D721Med (cell line): ENCODE results near the gene IL6ST.
"Not testable (repeated sequence)": the region's sequence is repeated elsewhere in the genome, so short reads cannot be mapped to it uniquely, and the experiment has no call there.

Source experiments
- DNase-seq: peaks from one replicate; pipeline ENCODE4 v3.0.0; 2011; ENCODE audit warnings: low spot score; ENCODE audit not compliant: insufficient read length
- FAIRE-seq: peaks from 2 replicates; lab custom pipeline; 2011; peaks lifted over from hg19 to GRCh38; lab: Jason Lieb, UNC
- TF ChIP-seq, protein P1 (sequence below): IDR thresholded peaks from 2 replicates; pipeline ENCODE4 v1.5.1; 2012; ENCODE audit warnings: mild to moderate bottlenecking, control low read depth; ENCODE audit not compliant: insufficient read depth; ENCODE audit errors: missing control alignments

IL6ST gene

DNA sequence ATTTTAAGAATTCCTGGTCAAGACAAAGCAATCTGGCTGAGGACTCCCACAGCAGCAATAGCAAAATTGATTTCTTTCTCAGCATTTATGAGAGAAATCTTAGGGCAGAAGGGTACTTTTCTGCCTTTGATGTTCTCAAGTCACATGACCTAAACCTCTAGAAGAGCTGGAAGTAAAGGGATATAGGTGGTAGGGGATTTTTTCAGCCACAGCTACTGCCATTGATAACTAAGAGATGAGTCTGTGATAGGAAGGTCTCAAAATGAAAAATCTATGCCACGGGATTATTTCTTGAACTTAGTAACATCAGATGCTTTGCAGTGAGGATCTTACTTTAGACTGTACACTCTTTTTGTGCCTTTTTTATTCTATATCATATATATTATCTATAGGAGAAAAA, 35.6 kb downstream of the IL6ST start:
- DNase-seq, result no peak
- TF ChIP-seq, protein P1, sequence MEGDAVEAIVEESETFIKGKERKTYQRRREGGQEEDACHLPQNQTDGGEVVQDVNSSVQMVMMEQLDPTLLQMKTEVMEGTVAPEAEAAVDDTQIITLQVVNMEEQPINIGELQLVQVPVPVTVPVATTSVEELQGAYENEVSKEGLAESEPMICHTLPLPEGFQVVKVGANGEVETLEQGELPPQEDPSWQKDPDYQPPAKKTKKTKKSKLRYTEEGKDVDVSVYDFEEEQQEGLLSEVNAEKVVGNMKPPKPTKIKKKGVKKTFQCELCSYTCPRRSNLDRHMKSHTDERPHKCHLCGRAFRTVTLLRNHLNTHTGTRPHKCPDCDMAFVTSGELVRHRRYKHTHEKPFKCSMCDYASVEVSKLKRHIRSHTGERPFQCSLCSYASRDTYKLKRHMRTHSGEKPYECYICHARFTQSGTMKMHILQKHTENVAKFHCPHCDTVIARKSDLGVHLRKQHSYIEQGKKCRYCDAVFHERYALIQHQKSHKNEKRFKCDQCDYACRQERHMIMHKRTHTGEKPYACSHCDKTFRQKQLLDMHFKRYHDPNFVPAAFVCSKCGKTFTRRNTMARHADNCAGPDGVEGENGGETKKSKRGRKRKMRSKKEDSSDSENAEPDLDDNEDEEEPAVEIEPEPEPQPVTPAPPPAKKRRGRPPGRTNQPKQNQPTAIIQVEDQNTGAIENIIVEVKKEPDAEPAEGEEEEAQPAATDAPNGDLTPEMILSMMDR, result no peak
- FAIRE-seq, result no peak

DNA sequence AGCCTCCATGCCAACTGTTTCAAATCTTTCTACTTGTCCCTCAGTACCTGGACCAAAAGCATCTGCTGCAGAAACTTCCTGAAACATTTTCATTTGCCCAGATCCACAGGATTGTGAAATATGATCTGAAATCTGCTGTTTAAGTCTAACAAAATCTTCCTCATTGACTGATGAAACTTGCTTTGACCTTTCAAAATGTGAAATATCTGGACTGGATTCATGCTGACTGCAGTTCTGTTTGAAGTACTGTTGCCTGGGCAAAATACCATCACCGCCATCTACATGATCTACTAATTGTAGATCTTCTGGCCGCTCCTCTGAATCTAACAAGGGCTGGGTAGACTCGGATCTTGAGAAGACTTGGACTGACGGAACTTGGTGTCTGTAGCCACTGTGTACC, 53.6 kb downstream of the IL6ST start:
- DNase-seq, FAIRE-seq: not testable (repeated sequence)

DNA sequence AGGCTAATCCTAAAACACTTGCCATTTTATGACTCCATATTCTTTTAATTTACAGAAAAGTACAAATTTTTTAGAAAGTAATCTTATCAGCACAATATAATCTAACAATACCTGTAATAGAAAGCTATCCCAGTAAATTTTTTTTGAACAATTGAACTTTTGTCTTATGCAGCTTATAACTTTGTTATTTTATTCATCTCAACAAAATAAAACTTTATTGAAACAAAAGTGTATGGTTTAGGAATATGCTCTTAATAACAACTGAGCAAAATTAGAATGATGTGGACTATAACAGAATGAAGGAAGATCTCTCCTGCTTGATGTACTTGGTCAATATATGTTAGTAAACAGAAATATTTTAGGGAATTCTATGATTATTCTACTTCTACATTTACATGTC, 57.2 kb downstream of the IL6ST start:
- FAIRE-seq, result not testable (repeated sequence)

DNA sequence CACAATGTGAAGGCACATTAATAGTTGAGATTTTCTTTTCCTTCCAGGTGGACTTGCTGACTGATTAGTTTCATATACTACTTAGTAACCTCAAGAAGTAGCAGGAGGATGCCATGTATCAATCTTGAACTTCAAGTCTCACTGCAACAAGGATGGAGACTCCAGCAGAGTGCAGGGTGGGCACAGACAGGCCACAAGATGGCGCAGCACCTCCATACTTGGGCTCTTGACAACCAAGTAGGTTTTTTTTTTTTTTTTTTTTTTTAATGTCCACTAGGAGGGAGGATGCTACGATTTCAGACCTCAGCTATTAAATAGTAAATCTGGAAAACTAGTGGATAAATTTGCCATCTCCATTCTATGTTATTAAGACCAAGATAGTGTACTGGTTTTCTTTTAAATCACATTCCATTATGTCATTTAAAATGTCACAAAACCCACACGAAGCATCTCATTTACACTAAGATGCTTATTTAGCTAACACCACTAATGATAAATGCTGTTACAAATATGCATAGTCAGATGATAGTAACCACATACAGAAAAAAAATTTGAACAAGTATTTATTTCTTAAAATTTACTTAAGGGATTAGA, 58.6 kb downstream of the IL6ST start:
- FAIRE-seq, result peak; percentile 16
- DNase-seq, result peak; percentile 53
- TF ChIP-seq, protein P1, result peak; percentile 90

More for the DNA sequence above, 57.2 kb downstream of the IL6ST start:
- DNase-seq, result not testable (repeated sequence)

DNA sequence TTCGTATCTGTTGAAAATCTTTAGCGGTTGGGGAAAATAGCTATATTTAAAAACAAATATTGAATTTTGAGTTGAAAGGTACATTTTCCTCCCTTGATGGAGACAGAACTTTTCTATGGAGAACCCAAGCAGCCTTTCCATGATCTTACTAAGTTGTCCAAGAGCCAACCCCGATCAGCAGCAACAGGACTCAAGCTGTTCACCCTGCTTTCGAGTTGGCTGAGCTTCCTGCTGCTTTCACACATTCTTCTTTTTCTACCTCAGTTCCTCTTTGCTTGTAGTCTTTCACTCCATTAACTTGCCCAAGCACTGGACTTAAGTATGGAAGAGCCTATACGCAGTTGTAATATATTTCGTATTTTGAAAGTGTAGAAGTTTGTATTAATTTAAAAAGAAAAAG, 59.4 kb downstream of the IL6ST start:
- DNase-seq (no peak), FAIRE-seq (no peak)
- TF ChIP-seq, protein P1, result no peak

DNA sequence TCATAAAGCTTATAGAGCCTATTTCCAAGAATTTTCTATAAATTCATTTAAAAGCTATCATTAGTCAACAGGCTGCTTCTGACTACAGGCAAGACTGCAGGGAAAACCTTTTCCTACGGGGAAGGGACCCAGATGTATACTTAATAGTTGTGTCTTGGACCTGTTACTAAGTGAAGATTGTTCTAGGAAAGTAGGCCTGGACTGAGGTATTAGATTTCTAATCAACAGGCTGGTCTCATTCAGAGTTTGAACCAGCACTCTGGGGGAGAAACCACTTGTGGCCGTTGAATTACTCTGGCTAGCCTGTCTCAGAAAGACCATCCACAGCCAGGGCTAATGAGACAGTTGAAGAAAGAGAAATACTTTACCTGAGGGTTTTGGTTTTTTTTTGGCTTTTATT, 60.0 kb downstream of the IL6ST start:
- no peak for DNase-seq
- FAIRE-seq, result no peak
- TF ChIP-seq, protein P1, result no peak

DNA sequence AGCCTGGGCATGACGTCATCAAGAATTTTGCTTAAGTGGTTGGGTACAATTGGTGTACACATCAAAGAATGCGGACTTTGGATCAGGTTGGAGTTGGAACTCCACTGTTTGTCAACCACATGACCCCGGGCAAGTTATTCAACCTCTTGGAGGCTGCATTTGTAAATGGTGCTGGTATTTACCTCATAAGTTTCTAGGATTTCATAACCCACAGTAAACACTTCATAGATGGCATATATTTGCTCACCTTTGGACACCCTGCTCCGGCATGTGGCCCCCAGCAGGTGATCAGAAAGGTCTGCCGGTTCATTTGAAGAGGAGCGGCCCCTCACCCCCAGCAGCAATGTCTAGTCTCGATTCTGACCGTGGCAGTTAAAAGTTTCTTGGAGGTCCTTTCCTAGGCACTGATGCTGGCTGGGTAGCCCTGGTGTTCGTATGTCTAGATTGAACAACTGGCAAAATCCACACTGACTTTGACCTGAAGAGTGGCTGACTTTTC, 60.6 kb downstream of the IL6ST start:
- TF ChIP-seq, protein P1, result no peak
- no peak for FAIRE-seq

DNA sequence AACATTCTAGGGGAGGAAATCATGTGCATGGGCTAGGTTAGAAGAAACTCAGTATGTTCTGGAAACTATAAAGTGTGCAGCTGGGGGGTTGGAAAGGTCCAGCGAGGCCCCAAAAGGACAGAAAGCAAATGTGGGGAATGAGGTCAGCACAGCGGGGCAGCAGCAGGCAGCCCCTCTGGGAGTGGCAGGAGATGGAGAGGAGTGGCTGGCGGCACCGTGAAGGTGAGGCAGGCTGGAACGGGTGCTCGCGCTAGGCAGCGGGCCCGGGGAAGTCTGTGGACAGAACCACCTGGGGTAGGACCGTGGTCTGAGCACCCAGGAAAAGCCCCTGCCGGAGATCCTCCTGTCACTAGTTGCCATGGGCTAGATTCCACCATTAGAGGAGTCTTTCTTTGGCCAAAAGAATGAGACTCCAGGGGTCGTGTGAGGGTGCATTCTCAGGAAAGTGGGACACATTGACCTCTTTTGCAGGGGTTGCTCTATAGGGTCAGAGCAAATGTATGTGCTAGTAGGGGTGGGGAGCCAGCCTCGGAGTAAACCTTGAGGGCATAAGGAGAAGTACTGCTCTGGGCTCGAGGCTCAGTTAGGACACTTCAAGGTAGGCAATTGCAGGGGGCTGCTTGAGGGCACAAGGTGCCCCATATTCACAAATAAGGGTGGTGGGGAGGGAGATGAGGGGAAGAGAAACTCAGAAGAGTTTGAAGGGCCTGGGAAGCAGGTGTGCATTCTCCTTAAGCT, 61.2 kb downstream of the IL6ST start:
- TF ChIP-seq, protein P1, result no peak
- DNase-seq, result no peak
- FAIRE-seq, result no peak

More for the DNA sequence above, 60.6 kb downstream of the IL6ST start:
- no peak for DNase-seq
